Endothelial cell of umbilical vein (primary cell): ENCODE measurements around the gene S100A10. TPM values are rescaled to one million over a fixed set of nuclear protein-coding genes. Genes with fewer than 3 reads are reported as not detected.

Source experiments
- BruUV-seq: library from RNA; stranded (reverse); fragments of 400-500 nt; replicated peaks from 2 replicates; lab custom pipeline; 2021; lab: Mats Ljungman, UMichigan
- CTCF ChIA-PET: fragments of 300-600, 350-600 bp; sonication (Branson Sonifier 250); formaldehyde crosslinking; loops from one replicate; lab custom pipeline; 2021; ENCODE audit warnings: antibody characterized with exemption, inconsistent platforms; lab: Charles Lee
- POLR2A ChIA-PET: fragments of 300-600, 350-600 bp; sonication (Branson Sonifier 250); formaldehyde crosslinking; loops from one replicate; lab custom pipeline; 2021; ENCODE audit warnings: antibody characterized with exemption, inconsistent platforms; lab: Charles Lee
- DNase-seq: peaks from one replicate; pipeline ENCODE4 v3.0.0-alpha.2; 2011; ENCODE audit warnings: low read depth, low spot score
- FAIRE-seq: peaks from 2 replicates; lab custom pipeline; 2011; peaks lifted over from hg19 to GRCh38; lab: Jason Lieb, UNC
- H2AFZ ChIP-seq: 2 replicates; pipeline ENCODE4 v1.6.0; 2012; ENCODE audit warnings: low read depth, low read length, control low read depth, inconsistent platforms
- H3K27ac ChIP-seq: 2 replicates; pipeline ENCODE4 v1.5.1; 2011; ENCODE audit warnings: low read depth, mild to moderate bottlenecking, control low read depth, low read length, moderate library complexity; ENCODE audit not compliant: insufficient read depth
- H3K27me3 ChIP-seq, 2 experiments: 2 replicates each; pipeline versions ENCODE4 v1.6.0 to v1.6.1; 2011; ENCODE audit warnings: low read length in 2 of 2, mixed read lengths in 1 of 2; ENCODE audit not compliant: control insufficient read depth in 2 of 2, insufficient read depth in 2 of 2
- H3K36me3 ChIP-seq, 2 experiments: 2 replicates in 1 of 2; 3 replicates in 1 of 2; pipeline ENCODE4 v1.5.1; 2011; ENCODE audit warnings: low read length in 2 of 2, mild to moderate bottlenecking in 1 of 2, moderate library complexity in 1 of 2; ENCODE audit not compliant: control insufficient read depth in 2 of 2, insufficient read depth in 2 of 2; ENCODE audit errors: extremely low read depth in 1 of 2
- H3K4me1 ChIP-seq: 3 replicates; pipeline ENCODE4 v1.5.1; 2011; ENCODE audit warnings: mild to moderate bottlenecking, low read length; ENCODE audit not compliant: control insufficient read depth, insufficient read depth; ENCODE audit errors: extremely low read depth
- H3K4me2 ChIP-seq: 2 replicates; pipeline ENCODE4 v1.6.1; 2011; ENCODE audit warnings: low read length, control low read depth, mixed read lengths; ENCODE audit not compliant: insufficient read depth
- H3K4me3 ChIP-seq, 3 experiments: fragments of 200-600 bp in 1 of 3; sonication (generic), shearing (Covaris generic) in 1 of 3; replicated peaks in 1 of 3; 2 replicates each; pipeline ENCODE4 v1.5.1; 2011 to 2016; ENCODE audit warnings: control low read depth in 3 of 3, low read length in 3 of 3, mild to moderate bottlenecking in 2 of 3, inconsistent platforms in 1 of 3, low read depth in 1 of 3, moderate library complexity in 1 of 3; ENCODE audit not compliant: insufficient read depth in 1 of 3
- H3K79me2 ChIP-seq: 2 replicates; pipeline ENCODE4 v1.6.0; 2012; ENCODE audit warnings: low read length, inconsistent platforms; ENCODE audit not compliant: control insufficient read depth, insufficient read depth
- H3K9ac ChIP-seq: replicated peaks from 2 replicates; pipeline ENCODE3; 2011; ENCODE audit warnings: low read length, control low read depth; ENCODE audit not compliant: insufficient read depth; ENCODE audit errors: extremely low read depth
- H3K9me1 ChIP-seq: replicated peaks from 3 replicates; pipeline ENCODE4 v1.6.0; 2011; ENCODE audit warnings: mild to moderate bottlenecking, low read length; ENCODE audit not compliant: control insufficient read depth, insufficient read depth; ENCODE audit errors: extremely low read depth
- H3K9me3 ChIP-seq: replicated peaks from 2 replicates; pipeline ENCODE4 v1.5.1; 2012; ENCODE audit warnings: low read length, inconsistent platforms; ENCODE audit not compliant: control insufficient read depth, insufficient read depth
- H4K20me1 ChIP-seq: replicated peaks from 2 replicates; pipeline ENCODE3; 2011; ENCODE audit warnings: mild to moderate bottlenecking, low read length; ENCODE audit not compliant: control insufficient read depth, insufficient read depth; ENCODE audit errors: extremely low read depth
- EZH2 ChIP-seq: IDR thresholded peaks from 2 replicates; pipeline ENCODE4 v1.6.1; 2012; ENCODE audit warnings: borderline replicate concordance, low read depth, mild to moderate bottlenecking, moderate library complexity, low read length, inconsistent platforms; ENCODE audit not compliant: severe bottlenecking
- FOS ChIP-seq: IDR thresholded peaks from 2 replicates; pipeline ENCODE4 v1.6.1; 2011; ENCODE audit warnings: mild to moderate bottlenecking, low read length, moderate library complexity, borderline replicate concordance; ENCODE audit not compliant: insufficient read depth
- GATA2 ChIP-seq: IDR thresholded peaks from 2 replicates; pipeline ENCODE4 v1.7.0; 2011; ENCODE audit warnings: low read depth, mild to moderate bottlenecking, moderate library complexity, mixed read lengths, low read length; ENCODE audit not compliant: insufficient read length, insufficient read depth
- JUN ChIP-seq: IDR thresholded peaks from 2 replicates; pipeline ENCODE4 v1.6.1; 2011; ENCODE audit warnings: borderline replicate concordance, low read depth; ENCODE audit not compliant: insufficient read length, insufficient read depth
- MYC ChIP-seq: IDR thresholded peaks from one replicate; pipeline ENCODE4 v1.6.1; 2011; ENCODE audit warnings: mild to moderate bottlenecking, low read depth, low read length
- POLR2A ChIP-seq: IDR thresholded peaks from 2 replicates; pipeline ENCODE4 v1.6.1; 2012; ENCODE audit warnings: low read depth, mild to moderate bottlenecking, control low read depth, low read length
- POLR2AphosphoS5 ChIP-seq: IDR thresholded peaks from 2 replicates; pipeline ENCODE4 v1.6.1; 2012; ENCODE audit warnings: low read depth, mild to moderate bottlenecking, control low read depth, low read length, moderate library complexity; ENCODE audit not compliant: insufficient read depth
- dilution Hi-C: fragments of 300-500 bp; cut with MboI; formaldehyde crosslinking; loops from one replicate; pipeline ENCODE4 v1.15.0; 2019; ENCODE audit warnings: low sequenced_read_pairs; ENCODE audit not compliant: extremely low pct_ligation_motif_present
- intact Hi-C: fragments of 100-400 bp; cut with micrococcal nuclease; formaldehyde crosslinking; loops from one replicate; pipeline ENCODE4 v1.10.0; 2022
- polyA plus RNA-seq, 4 experiments: library from polyadenylated mRNA; depleted of rRNA in 3 of 4; stranded (reverse) in 3 of 4; unstranded in 1 of 4; fragments of >200 nt; gene quantifications; 2 replicates each; pipeline versions ENCODE4 v1.2.1 to v1.2.3, GENCODE V29; 2011 to 2012; ENCODE audit warnings: missing spikeins in 1 of 4
- total RNA-seq: library from RNA; stranded (reverse); gene quantifications from 2 replicates; pipeline ENCODE4 v1.2.3, GENCODE V29; 2021
- TF ChIP-seq, protein P1 (sequence below): IDR thresholded peaks from 2 replicates; pipeline ENCODE4 v1.6.1; 2011; ENCODE audit not compliant: insufficient read depth, insufficient read length
- TF ChIP-seq, protein P2 (sequence below), 2 donors: IDR thresholded peaks; 1 replicate in 1 of 2; 2 replicates in 1 of 2; pipeline ENCODE4 v1.5.1; 2011; ENCODE audit warnings: low read length in 2 of 2, mild to moderate bottlenecking in 2 of 2, moderate library complexity in 2 of 2, control low read depth in 1 of 2, inconsistent platforms in 1 of 2, low read depth in 1 of 2; ENCODE audit not compliant: insufficient read depth in 1 of 2; ENCODE audit errors: extremely low read depth in 1 of 2

Gene S100A10
- total and polyA plus RNA-seq, 2 donors (not counting 3 experiments of a cell fraction or from before 2014, with no cell fraction given): 76.8 to 779 TPM

DNA sequence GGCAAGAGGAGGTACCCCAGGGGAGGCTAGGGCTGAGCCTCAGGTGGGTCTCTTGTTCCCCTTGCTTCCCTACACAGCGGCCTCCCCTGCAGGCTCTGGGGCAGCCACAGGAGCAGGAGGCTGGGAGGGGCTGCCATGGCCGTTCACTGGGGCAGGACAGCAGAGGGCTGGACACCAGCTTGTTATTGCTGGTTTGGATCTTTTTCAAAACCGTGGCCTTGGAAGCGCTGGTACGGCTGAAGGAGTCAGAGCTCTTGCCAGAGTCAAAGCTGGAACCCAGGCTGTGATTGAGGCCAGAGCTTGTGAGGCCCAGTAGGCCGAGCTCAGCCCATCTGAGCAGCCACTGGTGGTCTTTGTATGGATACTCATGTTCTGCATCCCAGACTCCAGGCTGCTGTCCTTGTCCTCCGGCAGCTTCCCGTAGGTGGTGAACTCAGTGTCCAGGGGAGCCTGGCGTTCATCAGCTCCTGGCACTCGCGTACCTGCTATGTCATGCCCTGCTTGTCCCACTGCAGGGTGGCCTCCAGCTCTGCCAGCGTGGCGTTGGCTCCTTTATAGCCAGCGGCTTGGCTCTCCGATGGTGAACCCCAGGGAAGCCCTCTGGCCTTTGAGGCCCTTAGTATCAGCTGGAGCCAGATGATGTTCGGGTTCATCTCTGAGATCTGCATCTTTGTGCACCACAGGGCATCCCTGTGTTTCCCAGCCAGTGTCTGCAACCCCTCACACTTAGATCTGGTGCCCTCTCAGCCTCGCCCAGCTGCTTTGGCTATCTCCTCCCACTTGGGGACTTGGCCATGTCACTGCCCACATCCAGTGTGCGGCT lies 44.1 kb downstream of the S100A10 start:
- intact Hi-C loops: no loop called here
- DNase-seq (no peak), FAIRE-seq (no peak)
- H3K4me3 ChIP-seq: no peak overlapping the region
- H3K79me2 ChIP-seq: no peaks in the 10 kb centered on the region
- H3K9ac ChIP-seq: no peak overlapping the region
- no peaks in the 10 kb centered on the region for H3K9me1 ChIP-seq
- H4K20me1 ChIP-seq: no peaks in the 10 kb centered on the region
- no peak overlapping the region for H3K27ac ChIP-seq
- H3K36me3 ChIP-seq: no peaks in the 10 kb centered on the region
- H2AFZ ChIP-seq: no peak overlapping the region
- TF ChIP-seq GATA2: no peak
- TF ChIP-seq POLR2A: no peak
- TF ChIP-seq FOS: no peak
- TF ChIP-seq, protein P1, sequence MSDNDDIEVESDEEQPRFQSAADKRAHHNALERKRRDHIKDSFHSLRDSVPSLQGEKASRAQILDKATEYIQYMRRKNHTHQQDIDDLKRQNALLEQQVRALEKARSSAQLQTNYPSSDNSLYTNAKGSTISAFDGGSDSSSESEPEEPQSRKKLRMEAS: no peak
- CTCF ChIA-PET: interaction anchor here (0.8 to 1.9 kb wide), 10 partner anchors 8 to 52 kb away, joined by 3 to 6 read pairs (median 3); no protein-coding TSS in a partner anchor
- H3K27me3 ChIP-seq: no peaks in the 10 kb centered on the region
- H3K9me3 ChIP-seq: no peaks in the 10 kb centered on the region
- dilution Hi-C loops: no loop called here
- H3K4me1 ChIP-seq: peaks cover 19% of the 10 kb centered on the region
- no TSS peak for BruUV-seq
- POLR2A ChIA-PET: no interaction called here
- no peak overlapping the region for H3K4me2 ChIP-seq

DNA sequence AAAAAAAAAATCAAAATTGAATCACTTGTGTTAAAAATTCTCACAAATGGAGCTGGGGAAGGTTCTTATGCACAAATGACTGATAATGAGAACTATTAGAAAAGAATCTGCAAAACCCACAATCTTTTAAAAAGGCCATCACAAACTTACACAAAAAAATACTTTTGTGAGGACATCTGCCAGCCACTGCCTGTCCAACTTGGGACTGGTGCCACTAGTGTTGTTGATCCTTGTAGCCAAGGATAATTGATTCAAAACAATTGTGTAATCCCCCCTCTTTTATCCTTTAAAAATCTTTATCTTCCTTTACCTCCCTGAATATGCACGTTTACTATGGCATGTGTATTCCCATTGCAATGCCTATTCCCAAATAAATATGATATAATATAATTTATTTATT lies 45.2 kb downstream of the S100A10 start:
- TF ChIP-seq, protein P1: no peak
- TF ChIP-seq FOS (no peak), MYC (no peak), EZH2 (no peak), JUN (no peak), POLR2A (no peak), POLR2AphosphoS5 (no peak), GATA2 (no peak)
- TF ChIP-seq, protein P2, sequence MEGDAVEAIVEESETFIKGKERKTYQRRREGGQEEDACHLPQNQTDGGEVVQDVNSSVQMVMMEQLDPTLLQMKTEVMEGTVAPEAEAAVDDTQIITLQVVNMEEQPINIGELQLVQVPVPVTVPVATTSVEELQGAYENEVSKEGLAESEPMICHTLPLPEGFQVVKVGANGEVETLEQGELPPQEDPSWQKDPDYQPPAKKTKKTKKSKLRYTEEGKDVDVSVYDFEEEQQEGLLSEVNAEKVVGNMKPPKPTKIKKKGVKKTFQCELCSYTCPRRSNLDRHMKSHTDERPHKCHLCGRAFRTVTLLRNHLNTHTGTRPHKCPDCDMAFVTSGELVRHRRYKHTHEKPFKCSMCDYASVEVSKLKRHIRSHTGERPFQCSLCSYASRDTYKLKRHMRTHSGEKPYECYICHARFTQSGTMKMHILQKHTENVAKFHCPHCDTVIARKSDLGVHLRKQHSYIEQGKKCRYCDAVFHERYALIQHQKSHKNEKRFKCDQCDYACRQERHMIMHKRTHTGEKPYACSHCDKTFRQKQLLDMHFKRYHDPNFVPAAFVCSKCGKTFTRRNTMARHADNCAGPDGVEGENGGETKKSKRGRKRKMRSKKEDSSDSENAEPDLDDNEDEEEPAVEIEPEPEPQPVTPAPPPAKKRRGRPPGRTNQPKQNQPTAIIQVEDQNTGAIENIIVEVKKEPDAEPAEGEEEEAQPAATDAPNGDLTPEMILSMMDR (IDR thresholded peaks at IDR 0.05; ENCODE audit: extremely low read depth in 1 of 2, insufficient read depth in 1 of 2, low read depth in 1 of 2, low read length in 2 of 2): no peak
- Histone ChIP-seq H3K4me3 (no peak overlapping the region), H3K79me2 (no peaks in the 10 kb centered on the region), H4K20me1 (no peaks in the 10 kb centered on the region), H2AFZ (no peak overlapping the region), H3K4me1 (peaks cover 19% of the 10 kb centered on the region), H3K27ac (no peak overlapping the region), H3K4me2 (no peak overlapping the region), H3K9me1 (no peaks in the 10 kb centered on the region), H3K27me3 (no peaks in the 10 kb centered on the region), H3K9ac (no peak overlapping the region), H3K9me3 (no peaks in the 10 kb centered on the region), H3K36me3 (no peaks in the 10 kb centered on the region)
- intact Hi-C loops: no loop called here
- no peak for FAIRE-seq
- POLR2A ChIA-PET: interaction anchor here (0.7 kb wide), 1 partner anchor 39 kb away, joined by 3 read pairs; no protein-coding TSS in a partner anchor
- DNase-seq: no peak
- no TSS peak for BruUV-seq
- dilution Hi-C loops: no loop called here
- CTCF ChIA-PET: interaction anchor here (0.8 to 1.8 kb wide), 4 partner anchors 11 to 53 kb away, joined by 3 to 6 read pairs (median 3); no protein-coding TSS in a partner anchor
